Calu3 (cell line): Measurements from ENCODE around the gene CABP1. TPM values are rescaled to one million over a fixed set of nuclear protein-coding genes. Genes with fewer than 3 reads are reported as not detected.

Experiments
- BruUV-seq: library from RNA; stranded (reverse); fragments of 400-500 nt; replicated peaks from 2 replicates; lab custom pipeline; 2021; lab: Mats Ljungman, UMichigan
- CTCF ChIA-PET: fragments of 300-600 bp; sonication (Branson Sonifier 250); formaldehyde crosslinking; loops from one replicate; lab custom pipeline; 2022; ENCODE audit warnings: antibody characterized with exemption; lab: Charles Lee
- DNase-seq: peaks from one replicate; pipeline ENCODE4 v3.0.0; 2022
- H3K27ac Mint-ChIP-seq: one replicate; pipeline ENCODE4 v1.8.0; 2022; ENCODE audit warnings: mixed read lengths; ENCODE audit not compliant: unreplicated experiment
- H3K27me3 Mint-ChIP-seq: one replicate; pipeline ENCODE4 v1.8.0; 2022; ENCODE audit warnings: mixed read lengths; ENCODE audit not compliant: unreplicated experiment
- H3K36me3 Mint-ChIP-seq: one replicate; pipeline ENCODE4 v1.8.0; 2022; ENCODE audit warnings: mild to moderate bottlenecking, moderate library complexity, mixed read lengths; ENCODE audit not compliant: insufficient read depth, unreplicated experiment
- H3K4me1 Mint-ChIP-seq: one replicate; pipeline ENCODE4 v1.8.0; 2022; ENCODE audit warnings: mild to moderate bottlenecking, low read depth, mixed read lengths; ENCODE audit not compliant: unreplicated experiment
- H3K4me3 Mint-ChIP-seq: one replicate; pipeline ENCODE4 v1.8.0; 2022; ENCODE audit warnings: mild to moderate bottlenecking, low read depth, moderate library complexity, mixed read lengths; ENCODE audit not compliant: unreplicated experiment
- H3K9me3 Mint-ChIP-seq: one replicate; pipeline ENCODE4 v1.8.0; 2022; ENCODE audit warnings: low read depth, mixed read lengths; ENCODE audit not compliant: unreplicated experiment
- intact Hi-C: fragments of 100-400 bp; cut with micrococcal nuclease; formaldehyde crosslinking; loops from one replicate; pipeline ENCODE4 v1.10.0; 2022; ENCODE audit not compliant: unreplicated experiment
- total RNA-seq: library from RNA; stranded (reverse); gene quantifications from 2 replicates; pipeline ENCODE4 v1.2.3, GENCODE V29; 2022
- TF ChIP-seq, protein P1 (sequence below): fragments of 200-600 bp; IDR thresholded peaks from one replicate; pipeline ENCODE4 v1.8.0; 2022; ENCODE audit warnings: antibody characterized with exemption; ENCODE audit not compliant: unreplicated experiment

CABP1 gene
- total RNA-seq, 1 experiment from 2014 or later, result 0.14 TPM

DNA sequence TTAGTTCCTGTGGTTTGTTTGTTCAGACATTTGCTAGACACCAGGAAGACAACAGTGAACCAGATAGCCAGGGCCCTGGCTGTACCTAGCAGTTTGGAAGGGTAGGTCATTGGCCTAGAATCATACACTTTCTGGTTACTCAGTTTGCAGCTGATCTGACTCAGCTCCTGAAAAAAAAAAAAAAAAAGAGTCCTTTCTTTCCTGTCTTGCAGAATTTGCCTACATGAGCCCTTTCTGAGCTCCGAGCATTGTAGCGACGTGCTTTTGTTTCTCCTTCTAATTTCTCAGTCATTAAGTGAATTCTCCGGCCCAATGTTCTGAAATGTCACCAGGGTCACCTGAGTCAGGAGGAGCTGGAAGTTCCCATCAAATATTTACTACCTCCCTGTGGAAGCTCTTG, 2.4 kb downstream of the CABP1 start:
- Mint-ChIP-seq H3K4me1 (peaks cover 13% of the 10 kb centered on the region), H3K27me3 (peaks cover 68% of the 10 kb centered on the region), H3K27ac (no peak overlapping the region), H3K9me3 (no peaks in the 10 kb centered on the region), H3K36me3 (peaks cover 6% of the 10 kb centered on the region), H3K4me3 (no peak overlapping the region)
- no TSS peak for BruUV-seq
- CTCF ChIA-PET, result interaction anchor here (0.5 to 2.0 kb wide), 4 partner anchors 62 to 441 kb away, joined by 3 to 8 read pairs (median 4); partner anchors contain the start of gene POP5
- TF ChIP-seq, protein P1, sequence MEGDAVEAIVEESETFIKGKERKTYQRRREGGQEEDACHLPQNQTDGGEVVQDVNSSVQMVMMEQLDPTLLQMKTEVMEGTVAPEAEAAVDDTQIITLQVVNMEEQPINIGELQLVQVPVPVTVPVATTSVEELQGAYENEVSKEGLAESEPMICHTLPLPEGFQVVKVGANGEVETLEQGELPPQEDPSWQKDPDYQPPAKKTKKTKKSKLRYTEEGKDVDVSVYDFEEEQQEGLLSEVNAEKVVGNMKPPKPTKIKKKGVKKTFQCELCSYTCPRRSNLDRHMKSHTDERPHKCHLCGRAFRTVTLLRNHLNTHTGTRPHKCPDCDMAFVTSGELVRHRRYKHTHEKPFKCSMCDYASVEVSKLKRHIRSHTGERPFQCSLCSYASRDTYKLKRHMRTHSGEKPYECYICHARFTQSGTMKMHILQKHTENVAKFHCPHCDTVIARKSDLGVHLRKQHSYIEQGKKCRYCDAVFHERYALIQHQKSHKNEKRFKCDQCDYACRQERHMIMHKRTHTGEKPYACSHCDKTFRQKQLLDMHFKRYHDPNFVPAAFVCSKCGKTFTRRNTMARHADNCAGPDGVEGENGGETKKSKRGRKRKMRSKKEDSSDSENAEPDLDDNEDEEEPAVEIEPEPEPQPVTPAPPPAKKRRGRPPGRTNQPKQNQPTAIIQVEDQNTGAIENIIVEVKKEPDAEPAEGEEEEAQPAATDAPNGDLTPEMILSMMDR, result no peak
- no peak for DNase-seq
- intact Hi-C loops, result no loop called here

- H3K4me1 Mint-ChIP-seq, result peaks cover 15% of the 10 kb centered on the region
- H3K27me3 Mint-ChIP-seq, result peaks cover 75% of the 10 kb centered on the region
- intact Hi-C loops, result no loop called here
- H3K27ac Mint-ChIP-seq, result no peak overlapping the region
- BruUV-seq, result no TSS peak
- no peak for DNase-seq
- TF ChIP-seq, protein P1, result no peak
- no peaks in the 10 kb centered on the region for H3K9me3 Mint-ChIP-seq
- H3K36me3 Mint-ChIP-seq, result peaks cover 6% of the 10 kb centered on the region
- CTCF ChIA-PET, result interaction anchor here (0.5 to 1.1 kb wide), 2 partner anchors 297 to 362 kb away, joined by 3 to 4 read pairs; no protein-coding TSS in a partner anchor
- H3K4me3 Mint-ChIP-seq, result no peak overlapping the region
These were observed 3.1 kb downstream of the CABP1 start for GRCh38 chr12:120643574-120643973.

DNA sequence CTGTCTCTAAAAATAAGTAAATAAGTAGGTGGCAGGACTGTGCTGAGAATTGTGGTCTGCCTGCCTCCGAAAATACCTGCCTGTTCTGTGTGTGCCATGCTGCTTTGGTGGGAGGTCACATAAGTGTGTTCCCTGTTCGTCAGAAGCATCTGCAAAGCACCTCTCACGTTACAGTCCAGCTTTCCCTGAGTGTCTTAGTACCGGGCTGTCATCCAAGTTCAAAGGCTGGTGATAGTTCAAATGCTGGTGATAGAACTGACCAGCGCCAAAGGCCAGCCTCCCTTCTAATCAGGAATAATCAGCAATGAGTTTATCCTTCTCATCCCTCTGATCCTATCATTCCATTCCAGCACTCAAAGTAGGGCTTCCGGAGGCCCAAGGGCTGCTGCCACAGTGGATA, 5.6 kb downstream of the CABP1 start:
- Mint-ChIP-seq H3K9me3 (no peaks in the 10 kb centered on the region), H3K36me3 (no peaks in the 10 kb centered on the region), H3K4me3 (no peak overlapping the region), H3K27me3 (peaks cover 99% of the 10 kb centered on the region), H3K4me1 (peaks cover 22% of the 10 kb centered on the region), H3K27ac (no peak overlapping the region)
- CTCF ChIA-PET, result interaction anchor here (0.6 kb wide), 1 partner anchor 36 kb away, joined by 3 read pairs; no protein-coding TSS in a partner anchor
- no TSS peak for BruUV-seq
- intact Hi-C loops, result loop anchor here (5.0 kb wide), 1 partner anchor 319 kb away; the partner anchor contains the start of gene PLA2G1B
- no peak for DNase-seq
- TF ChIP-seq, protein P1, result no peak

DNA sequence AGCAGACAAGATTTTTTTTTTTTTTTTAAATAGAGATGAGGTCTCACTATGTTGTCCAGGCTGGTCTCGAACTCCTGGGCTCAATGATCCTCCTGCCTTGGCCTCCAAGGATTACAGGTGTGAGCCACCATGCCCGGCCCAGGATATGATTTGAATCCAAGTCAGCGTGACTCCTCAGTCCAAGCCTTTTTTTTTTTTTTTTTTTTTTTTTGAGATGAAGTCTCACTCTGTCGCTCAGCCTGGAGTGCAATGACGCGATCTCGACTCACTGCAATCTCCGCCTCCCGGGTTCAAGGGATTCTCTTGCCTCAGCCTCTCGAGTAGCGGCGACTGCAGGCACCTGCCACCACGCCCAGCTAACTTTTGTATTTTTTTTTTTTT, 6.9 kb downstream of the CABP1 start:
- Mint-ChIP-seq H3K36me3 (no peaks in the 10 kb centered on the region), H3K27ac (no peak overlapping the region), H3K4me3 (no peak overlapping the region), H3K9me3 (no peaks in the 10 kb centered on the region), H3K27me3 (peaks cover 99% of the 10 kb centered on the region), H3K4me1 (peaks cover 18% of the 10 kb centered on the region)
- no TSS peak for BruUV-seq
- DNase-seq, result no peak
- intact Hi-C loops, result loop anchor here (1.0 to 5.0 kb wide), 2 partner anchors 67 to 320 kb away; partner anchors contain the start of gene PLA2G1B
- TF ChIP-seq, protein P1, result no peak
- CTCF ChIA-PET, result interaction anchor here (0.6 to 2.8 kb wide), 4 partner anchors 12 to 326 kb away, joined by 3 to 52 read pairs (median 4); no protein-coding TSS in a partner anchor
